ENCODE measurements around the gene PAX8.

DNA sequence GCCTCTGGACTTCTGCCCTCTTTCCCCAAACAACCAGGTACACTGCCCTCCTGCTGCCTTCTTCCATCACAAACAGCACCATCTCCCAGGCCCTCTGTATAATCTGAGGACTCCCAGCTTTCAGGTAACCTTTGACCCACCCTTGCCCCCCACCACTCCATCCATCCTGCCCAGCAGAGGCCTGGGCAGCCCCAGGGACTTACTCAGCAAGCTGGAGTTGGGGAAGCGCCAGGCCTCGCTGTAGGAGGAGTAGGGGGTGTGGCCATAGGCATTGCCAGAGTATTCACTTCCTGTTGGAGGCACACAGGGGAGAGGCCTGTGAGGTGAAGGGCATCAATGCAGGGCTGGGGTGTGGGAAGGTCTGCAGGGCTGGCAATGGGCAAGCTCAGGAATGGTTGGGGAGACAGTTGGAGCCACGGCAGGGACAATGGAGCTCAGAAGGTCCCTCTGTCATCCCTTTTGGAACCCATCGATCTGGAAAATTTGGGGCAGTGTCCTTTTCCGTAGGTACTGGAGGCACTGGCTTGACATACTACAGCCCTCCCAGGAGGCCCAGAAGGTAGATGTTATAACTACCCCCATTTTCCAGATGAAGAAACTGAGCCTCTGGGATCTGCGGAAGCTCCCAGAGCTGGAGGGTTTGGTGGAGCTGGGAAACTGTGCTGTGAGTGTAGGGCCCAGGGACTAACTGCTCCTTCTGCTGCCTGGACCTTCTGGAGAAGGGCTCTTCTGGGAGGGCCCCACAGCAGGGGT lies 58.7 kb downstream of the PAX8 start:
- TF ChIP-seq EZH2 (IDR thresholded peaks at IDR 0.05; ENCODE audit: insufficient read depth, poor library complexity, severe bottlenecking) (no peak), EZH2phosphoT487 (IDR thresholded peaks at IDR 0.05; ENCODE audit: insufficient read depth, low read depth) (no peak)

All from GM23248 (cell line).